Loucy (cell line): ENCODE data around the gene CHST12.

Experiments used
- EZH2phosphoT487 ChIP-seq: fragments of 200-600 bp; IDR thresholded peaks from 2 replicates; pipeline ENCODE4 v1.6.1; 2018; ENCODE audit warnings: antibody characterized with exemption, mild to moderate bottlenecking, moderate library complexity, borderline replicate concordance
- TF ChIP-seq, protein P1 (sequence below): fragments of 200-600 bp; sonication (generic); conservative IDR thresholded peaks from 2 replicates; pipeline ENCODE4 v1.5.1; 2014; ENCODE audit warnings: mild to moderate bottlenecking, antibody characterized with exemption, low read length

DNA sequence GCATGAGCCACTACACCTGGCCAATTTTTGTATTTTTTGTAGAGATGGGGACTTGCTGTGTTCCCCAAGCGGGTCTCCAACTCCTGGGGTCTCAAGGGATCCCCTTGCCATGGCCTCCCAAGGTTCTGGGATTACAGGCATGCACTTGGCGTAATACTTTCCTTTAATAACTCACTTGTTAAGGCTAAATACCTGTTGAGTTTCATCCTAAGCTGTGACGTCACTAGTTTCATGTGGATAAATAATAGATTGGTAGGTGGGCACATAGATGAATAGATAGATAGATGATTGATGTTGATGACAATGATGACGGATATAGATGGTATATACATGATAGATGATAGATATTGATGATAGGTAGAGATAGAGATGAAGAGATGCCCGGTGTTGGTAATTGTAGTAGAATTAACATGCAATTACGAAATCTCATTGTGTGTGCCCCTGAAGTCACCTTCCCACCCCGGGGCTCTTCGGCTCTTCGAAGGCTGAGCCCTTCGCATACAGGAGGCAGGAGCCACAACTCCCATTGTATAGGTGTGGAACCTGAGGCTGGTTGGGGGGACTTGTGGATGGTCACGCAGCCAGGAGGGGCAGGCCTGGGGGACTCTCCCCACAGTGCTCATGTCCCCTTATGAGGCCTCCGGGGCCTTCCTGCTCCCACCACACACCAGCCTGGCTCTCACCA is 70.2 kb downstream of the CHST12 start:
- TF ChIP-seq, protein P1, sequence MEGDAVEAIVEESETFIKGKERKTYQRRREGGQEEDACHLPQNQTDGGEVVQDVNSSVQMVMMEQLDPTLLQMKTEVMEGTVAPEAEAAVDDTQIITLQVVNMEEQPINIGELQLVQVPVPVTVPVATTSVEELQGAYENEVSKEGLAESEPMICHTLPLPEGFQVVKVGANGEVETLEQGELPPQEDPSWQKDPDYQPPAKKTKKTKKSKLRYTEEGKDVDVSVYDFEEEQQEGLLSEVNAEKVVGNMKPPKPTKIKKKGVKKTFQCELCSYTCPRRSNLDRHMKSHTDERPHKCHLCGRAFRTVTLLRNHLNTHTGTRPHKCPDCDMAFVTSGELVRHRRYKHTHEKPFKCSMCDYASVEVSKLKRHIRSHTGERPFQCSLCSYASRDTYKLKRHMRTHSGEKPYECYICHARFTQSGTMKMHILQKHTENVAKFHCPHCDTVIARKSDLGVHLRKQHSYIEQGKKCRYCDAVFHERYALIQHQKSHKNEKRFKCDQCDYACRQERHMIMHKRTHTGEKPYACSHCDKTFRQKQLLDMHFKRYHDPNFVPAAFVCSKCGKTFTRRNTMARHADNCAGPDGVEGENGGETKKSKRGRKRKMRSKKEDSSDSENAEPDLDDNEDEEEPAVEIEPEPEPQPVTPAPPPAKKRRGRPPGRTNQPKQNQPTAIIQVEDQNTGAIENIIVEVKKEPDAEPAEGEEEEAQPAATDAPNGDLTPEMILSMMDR, result no peak
- TF ChIP-seq EZH2phosphoT487, result no peak
